WTC11 (cell line): Measurements from ENCODE around the gene LIMA1. TPM values are rescaled to one million over a fixed set of nuclear protein-coding genes. Genes with fewer than 3 reads are reported as not detected.

Source experiments
- ATAC-seq: fragments of 200-7000 bp; cut with Tn5 transposase; 2 replicates; pipeline ENCODE4 v1.10.0; 2021; ENCODE audit warnings: mild to moderate bottlenecking, moderate library complexity
- CTCF ChIA-PET: fragments of 300-600 bp; sonication (Branson Sonifier 250); formaldehyde crosslinking; loops from one replicate; lab custom pipeline; 2021; ENCODE audit warnings: antibody characterized with exemption; lab: Charles Lee
- POLR2A ChIA-PET: fragments of 350-600 bp; sonication (Branson Sonifier 250); formaldehyde crosslinking; loops from one replicate; lab custom pipeline; 2021; ENCODE audit warnings: antibody characterized with exemption; lab: Charles Lee
- DNase-seq: peaks from one replicate; pipeline ENCODE4 v3.0.0; 2021; ENCODE audit warnings: low spot score
- H3K27ac Mint-ChIP-seq: 2 replicates; pipeline ENCODE4 v1.8.0; 2021; ENCODE audit warnings: mixed read lengths
- H3K27me3 Mint-ChIP-seq: 2 replicates; pipeline ENCODE4 v1.8.0; 2021; ENCODE audit warnings: low read depth, mild to moderate bottlenecking, moderate library complexity, mixed read lengths
- H3K36me3 Mint-ChIP-seq: 2 replicates; pipeline ENCODE4 v1.8.0; 2021; ENCODE audit warnings: mixed read lengths
- H3K4me1 Mint-ChIP-seq: 2 replicates; pipeline ENCODE4 v1.8.0; 2022; ENCODE audit warnings: mixed read lengths
- H3K4me3 Mint-ChIP-seq: 2 replicates; pipeline ENCODE4 v1.8.0; 2021; ENCODE audit warnings: mild to moderate bottlenecking, moderate library complexity, mixed read lengths
- H3K9me3 Mint-ChIP-seq: 2 replicates; pipeline ENCODE4 v1.8.0; 2021; ENCODE audit warnings: mixed read lengths
- ATF1 ChIP-seq: sonication (generic); formaldehyde crosslinking; IDR thresholded peaks from 2 replicates; pipeline ENCODE4 v1.8.1; 2023; ENCODE audit warnings: mild to moderate bottlenecking, moderate library complexity, missing genetic modification reagents
- CREM ChIP-seq: sonication (generic); formaldehyde crosslinking; IDR thresholded peaks from 2 replicates; pipeline ENCODE4 v1.8.1; 2022; ENCODE audit warnings: mild to moderate bottlenecking, missing genetic modification reagents, moderate library complexity
- FOXJ3 ChIP-seq: sonication (generic); formaldehyde crosslinking; IDR thresholded peaks from 2 replicates; pipeline ENCODE4 v1.9.0; 2021; ENCODE audit warnings: missing genetic modification reagents, mild to moderate bottlenecking, borderline replicate concordance
- FOXK1 ChIP-seq: sonication (generic); formaldehyde crosslinking; IDR thresholded peaks from 2 replicates; pipeline ENCODE4 v1.8.0; 2022; ENCODE audit warnings: mild to moderate bottlenecking, moderate library complexity, missing genetic modification reagents
- FOXP1 ChIP-seq: sonication (generic); formaldehyde crosslinking; IDR thresholded peaks from 2 replicates; pipeline ENCODE4 v1.8.0; 2022; ENCODE audit warnings: missing genetic modification reagents, mild to moderate bottlenecking, moderate library complexity, borderline replicate concordance
- GTF2I ChIP-seq: fragments of 250-450 bp; sonication (Bioruptor Pico); conservative IDR thresholded peaks from 2 replicates; pipeline ENCODE4 v1.4.0; 2021; ENCODE audit warnings: mild to moderate bottlenecking
- HMGA2 ChIP-seq: fragments of 250-450 bp; sonication (Bioruptor Pico); IDR thresholded peaks from 2 replicates; pipeline ENCODE4 v1.4.0; 2021; ENCODE audit warnings: mild to moderate bottlenecking, moderate library complexity
- NFATC4 ChIP-seq: fragments of 250-450 bp; sonication (Bioruptor Pico); IDR thresholded peaks from 2 replicates; pipeline ENCODE4 v1.9.0; 2021; ENCODE audit warnings: mild to moderate bottlenecking
- NR1H2 ChIP-seq: sonication (generic); formaldehyde crosslinking; IDR thresholded peaks from 2 replicates; pipeline ENCODE4 v1.9.0; 2021; ENCODE audit warnings: mild to moderate bottlenecking, moderate library complexity, missing genetic modification reagents
- ZBTB21 ChIP-seq: sonication (generic); formaldehyde crosslinking; IDR thresholded peaks from 2 replicates; pipeline ENCODE4 v1.8.1; 2023; ENCODE audit warnings: mild to moderate bottlenecking, missing genetic modification reagents, borderline replicate concordance
- ZNF138 ChIP-seq: sonication (generic); formaldehyde crosslinking; conservative IDR thresholded peaks from 2 replicates; pipeline ENCODE4 v1.8.1; 2022; ENCODE audit warnings: mild to moderate bottlenecking, moderate library complexity, missing genetic modification reagents
- ZNF219 ChIP-seq: sonication (generic); formaldehyde crosslinking; IDR thresholded peaks from 2 replicates; pipeline ENCODE4 v1.8.0; 2023; ENCODE audit warnings: missing genetic modification reagents, mild to moderate bottlenecking, borderline replicate concordance
- ZNF263 ChIP-seq: sonication (generic); formaldehyde crosslinking; IDR thresholded peaks from 2 replicates; pipeline ENCODE4 v1.8.1; 2022; ENCODE audit warnings: low read depth, mild to moderate bottlenecking, moderate library complexity, missing genetic modification reagents
- ZNF317 ChIP-seq: sonication (generic); formaldehyde crosslinking; IDR thresholded peaks from 2 replicates; pipeline ENCODE4 v1.8.1; 2023; ENCODE audit warnings: low read depth, mild to moderate bottlenecking, moderate library complexity, missing genetic modification reagents, borderline replicate concordance
- ZNF396 ChIP-seq: fragments of 250-450 bp; sonication (Bioruptor Pico); IDR thresholded peaks from 2 replicates; pipeline ENCODE4 v1.8.0; 2021; ENCODE audit warnings: mild to moderate bottlenecking, moderate library complexity, borderline replicate concordance
- ZNF423 ChIP-seq: fragments of 250-450 bp; sonication (Bioruptor Pico); IDR thresholded peaks from 2 replicates; pipeline ENCODE4 v2.1.2; 2022; ENCODE audit warnings: mild to moderate bottlenecking, moderate library complexity
- total RNA-seq: library from RNA; stranded (reverse); gene quantifications from 3 replicates; pipeline ENCODE4 v1.2.3, GENCODE V29; 2021
- TF ChIP-seq, protein P1 (sequence below): sonication (generic); formaldehyde crosslinking; IDR thresholded peaks from 2 replicates; pipeline ENCODE4 v1.8.1; 2023; ENCODE audit warnings: mild to moderate bottlenecking, missing genetic modification reagents
- TF ChIP-seq, protein P2 (sequence below): sonication (generic); formaldehyde crosslinking; IDR thresholded peaks from 2 replicates; pipeline ENCODE4 v1.8.0; 2022; ENCODE audit warnings: mild to moderate bottlenecking, missing genetic modification reagents
- TF ChIP-seq, protein P3 (sequence below): fragments of 250-450 bp; sonication (Bioruptor Pico); IDR thresholded peaks from 2 replicates; pipeline ENCODE4 v1.9.0; 2021; ENCODE audit warnings: mild to moderate bottlenecking
- TF ChIP-seq, protein P4 (sequence below): fragments of 250-450 bp; sonication (Bioruptor Pico); IDR thresholded peaks from 2 replicates; pipeline ENCODE4 v1.9.0; 2021; ENCODE audit warnings: moderate library complexity, mild to moderate bottlenecking, inconsistent platforms, borderline replicate concordance
- TF ChIP-seq, protein P5 (sequence below): sonication (generic); formaldehyde crosslinking; IDR thresholded peaks from 2 replicates; pipeline ENCODE4 v1.8.1; 2023; ENCODE audit warnings: mild to moderate bottlenecking, missing genetic modification reagents, moderate library complexity

The LIMA1 gene
- total RNA-seq, 1 experiment from 2014 or later = 41.2 TPM

DNA sequence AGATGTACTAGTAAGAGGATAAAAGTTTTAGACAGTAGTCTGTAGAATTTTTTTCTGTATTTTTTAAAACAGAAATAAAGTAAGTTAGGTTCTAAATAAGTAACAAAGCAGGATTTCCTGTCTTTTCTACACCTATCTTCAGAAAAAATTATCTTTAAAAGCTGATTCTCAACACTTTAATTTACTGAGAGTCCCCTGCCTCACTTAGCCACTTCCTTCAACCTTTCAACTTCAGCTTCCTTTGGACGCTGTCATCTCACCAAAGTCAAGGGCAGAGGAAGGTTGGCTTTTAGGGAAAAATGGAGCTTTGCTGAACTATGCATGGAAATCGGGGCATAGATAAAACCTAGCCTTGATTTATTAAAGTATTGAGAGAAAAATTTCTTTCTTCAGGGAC, 71.3 kb downstream of the LIMA1 start:
- Mint-ChIP-seq H3K9me3 (no peaks in the 10 kb centered on the region), H3K4me1 (peaks cover 8% of the 10 kb centered on the region), H3K4me3 (no peak overlapping the region), H3K36me3 (no peaks in the 10 kb centered on the region; the same call in 1 of the 2 replicates), H3K27ac (peak overlapping the region; percentile 80; the same call in 1 of the 2 replicates), H3K27me3 (no peaks in the 10 kb centered on the region)
- ChIA-PET POLR2A (interaction anchor here (0.9 kb wide), 1 partner anchor 10 kb away, joined by 3 read pairs; no protein-coding TSS in a partner anchor), CTCF (interaction anchor here (0.6 to 1.3 kb wide), 3 partner anchors 100 to 173 kb away, joined by 3 to 4 read pairs (median 3); partner anchors contain the start of gene COX14)
- no peak for TF ChIP-seq GTF2I (CRISPR knock-in tag)
- no peak for TF ChIP-seq ZNF219 (CRISPR knock-in tag)
- TF ChIP-seq NR1H2 (CRISPR knock-in tag) = no peak
- TF ChIP-seq, protein P1, sequence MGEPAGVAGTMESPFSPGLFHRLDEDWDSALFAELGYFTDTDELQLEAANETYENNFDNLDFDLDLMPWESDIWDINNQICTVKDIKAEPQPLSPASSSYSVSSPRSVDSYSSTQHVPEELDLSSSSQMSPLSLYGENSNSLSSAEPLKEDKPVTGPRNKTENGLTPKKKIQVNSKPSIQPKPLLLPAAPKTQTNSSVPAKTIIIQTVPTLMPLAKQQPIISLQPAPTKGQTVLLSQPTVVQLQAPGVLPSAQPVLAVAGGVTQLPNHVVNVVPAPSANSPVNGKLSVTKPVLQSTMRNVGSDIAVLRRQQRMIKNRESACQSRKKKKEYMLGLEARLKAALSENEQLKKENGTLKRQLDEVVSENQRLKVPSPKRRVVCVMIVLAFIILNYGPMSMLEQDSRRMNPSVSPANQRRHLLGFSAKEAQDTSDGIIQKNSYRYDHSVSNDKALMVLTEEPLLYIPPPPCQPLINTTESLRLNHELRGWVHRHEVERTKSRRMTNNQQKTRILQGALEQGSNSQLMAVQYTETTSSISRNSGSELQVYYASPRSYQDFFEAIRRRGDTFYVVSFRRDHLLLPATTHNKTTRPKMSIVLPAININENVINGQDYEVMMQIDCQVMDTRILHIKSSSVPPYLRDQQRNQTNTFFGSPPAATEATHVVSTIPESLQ (CRISPR knock-in tag) = no peak
- TF ChIP-seq, protein P2, sequence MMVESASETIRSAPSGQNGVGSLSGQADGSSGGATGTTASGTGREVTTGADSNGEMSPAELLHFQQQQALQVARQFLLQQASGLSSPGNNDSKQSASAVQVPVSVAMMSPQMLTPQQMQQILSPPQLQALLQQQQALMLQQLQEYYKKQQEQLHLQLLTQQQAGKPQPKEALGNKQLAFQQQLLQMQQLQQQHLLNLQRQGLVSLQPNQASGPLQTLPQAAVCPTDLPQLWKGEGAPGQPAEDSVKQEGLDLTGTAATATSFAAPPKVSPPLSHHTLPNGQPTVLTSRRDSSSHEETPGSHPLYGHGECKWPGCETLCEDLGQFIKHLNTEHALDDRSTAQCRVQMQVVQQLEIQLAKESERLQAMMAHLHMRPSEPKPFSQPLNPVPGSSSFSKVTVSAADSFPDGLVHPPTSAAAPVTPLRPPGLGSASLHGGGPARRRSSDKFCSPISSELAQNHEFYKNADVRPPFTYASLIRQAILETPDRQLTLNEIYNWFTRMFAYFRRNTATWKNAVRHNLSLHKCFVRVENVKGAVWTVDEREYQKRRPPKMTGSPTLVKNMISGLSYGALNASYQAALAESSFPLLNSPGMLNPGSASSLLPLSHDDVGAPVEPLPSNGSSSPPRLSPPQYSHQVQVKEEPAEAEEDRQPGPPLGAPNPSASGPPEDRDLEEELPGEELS (CRISPR knock-in tag) = no peak
- no peak for TF ChIP-seq FOXJ3 (CRISPR knock-in tag)
- TF ChIP-seq, protein P3, sequence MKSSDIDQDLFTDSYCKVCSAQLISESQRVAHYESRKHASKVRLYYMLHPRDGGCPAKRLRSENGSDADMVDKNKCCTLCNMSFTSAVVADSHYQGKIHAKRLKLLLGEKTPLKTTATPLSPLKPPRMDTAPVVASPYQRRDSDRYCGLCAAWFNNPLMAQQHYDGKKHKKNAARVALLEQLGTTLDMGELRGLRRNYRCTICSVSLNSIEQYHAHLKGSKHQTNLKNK (CRISPR knock-in tag) = no peak
- no peak for TF ChIP-seq HMGA2 (CRISPR knock-in tag)
- TF ChIP-seq, protein P4, sequence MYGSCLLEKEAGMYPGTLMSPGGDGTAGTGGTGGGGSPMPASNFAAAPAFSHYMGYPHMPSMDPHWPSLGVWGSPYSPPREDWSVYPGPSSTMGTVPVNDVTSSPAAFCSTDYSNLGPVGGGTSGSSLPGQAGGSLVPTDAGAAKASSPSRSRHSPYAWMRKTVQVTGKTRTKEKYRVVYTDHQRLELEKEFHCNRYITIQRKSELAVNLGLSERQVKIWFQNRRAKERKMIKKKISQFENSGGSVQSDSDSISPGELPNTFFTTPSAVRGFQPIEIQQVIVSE (CRISPR knock-in tag) = no peak
- TF ChIP-seq ZNF317 = no peak
- no peak for TF ChIP-seq FOXK1
- no peak for ATAC-seq
- no peak for DNase-seq

DNA sequence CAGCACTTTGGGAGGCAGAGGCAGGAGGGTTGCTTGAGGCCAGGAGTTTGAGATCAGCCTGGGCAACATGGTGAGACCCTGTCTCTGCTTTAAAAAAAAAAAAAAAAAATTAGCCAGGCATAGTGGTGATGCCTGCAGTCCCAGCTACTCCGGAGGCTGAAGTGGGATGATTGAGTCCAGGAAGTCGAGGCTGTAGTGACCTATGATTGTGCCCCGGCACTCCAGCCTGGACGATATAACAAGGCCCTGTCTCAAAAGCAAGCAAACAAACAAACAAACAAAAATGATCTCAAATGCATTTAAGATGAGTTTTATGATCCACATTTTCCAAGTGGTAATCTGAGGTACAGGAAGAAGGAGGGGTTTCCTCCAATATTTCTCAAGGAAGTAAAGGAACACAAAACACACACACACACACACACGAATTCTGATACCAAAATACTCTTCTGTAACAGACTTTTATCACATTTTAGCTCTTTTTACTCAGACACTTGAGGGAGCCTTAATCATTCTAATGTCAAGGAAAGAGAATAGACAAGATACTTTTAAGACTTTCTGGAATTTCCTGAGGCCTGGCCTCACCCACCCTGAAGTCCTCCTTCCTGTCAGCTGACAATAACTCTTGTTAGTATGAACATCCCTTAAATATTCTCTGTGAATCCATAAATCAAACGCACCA, 71.8 kb downstream of the LIMA1 start:
- no peaks in the 10 kb centered on the region for H3K9me3 Mint-ChIP-seq
- peak overlapping the region; percentile 80 for H3K27ac Mint-ChIP-seq
- H3K4me3 Mint-ChIP-seq = no peak overlapping the region
- H3K27me3 Mint-ChIP-seq = no peaks in the 10 kb centered on the region
- no peaks in the 10 kb centered on the region; the same call in 1 of the 2 replicates for H3K36me3 Mint-ChIP-seq
- TF ChIP-seq NR1H2 (CRISPR knock-in tag) (no peak), FOXP1 (CRISPR knock-in tag) (no peak), ZNF138 (CRISPR knock-in tag) (no peak), CREM (CRISPR knock-in tag) (no peak), NFATC4 (CRISPR knock-in tag) (no peak)
- peaks cover 9% of the 10 kb centered on the region for H3K4me1 Mint-ChIP-seq
- ChIA-PET POLR2A (interaction anchor here (0.9 kb wide), 1 partner anchor 11 kb away, joined by 3 read pairs; no protein-coding TSS in a partner anchor), CTCF (interaction anchor here (0.6 to 1.3 kb wide), 4 partner anchors 10 to 174 kb away, joined by 3 to 4 read pairs (median 3); partner anchors contain the start of gene COX14)
- ATAC-seq (no peak), DNase-seq (no peak)

DNA sequence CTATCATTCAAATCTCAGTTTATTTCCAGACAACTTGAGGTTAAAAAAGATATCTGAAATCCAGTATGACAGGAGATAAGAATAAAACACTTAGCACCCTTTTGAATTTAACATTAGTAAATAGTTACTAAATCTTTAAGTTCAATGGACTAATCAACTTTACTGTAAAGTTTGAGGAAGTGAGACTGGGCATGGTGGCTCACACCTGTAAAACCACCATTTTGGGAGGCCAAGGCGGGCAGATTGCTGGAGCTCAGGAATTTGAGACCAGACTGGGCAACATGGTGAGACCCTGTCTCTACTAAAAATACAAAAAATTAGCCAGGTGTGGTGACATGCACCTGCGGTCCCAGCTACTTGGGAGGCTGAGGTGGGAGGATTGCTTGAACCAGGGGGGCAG, 75.9 kb downstream of the LIMA1 start:
- ChIA-PET CTCF (no interaction called here), POLR2A (no interaction called here)
- Mint-ChIP-seq H3K4me1 (peaks cover 25% of the 10 kb centered on the region), H3K27ac (no peak overlapping the region), H3K36me3 (peaks cover 16% of the 10 kb centered on the region), H3K27me3 (no peaks in the 10 kb centered on the region), H3K9me3 (no peaks in the 10 kb centered on the region), H3K4me3 (no peak overlapping the region)
- no peak for DNase-seq
- no peak for ATAC-seq
- TF ChIP-seq ZNF423 (CRISPR knock-in tag) (no peak), ZNF263 (CRISPR knock-in tag) (no peak), ZNF396 (CRISPR knock-in tag) (no peak), ZBTB21 (CRISPR knock-in tag) (no peak), CREM (CRISPR knock-in tag) (no peak), ATF1 (CRISPR knock-in tag) (no peak)
- TF ChIP-seq, protein P1 (CRISPR knock-in tag) = no peak
- TF ChIP-seq, protein P5, sequence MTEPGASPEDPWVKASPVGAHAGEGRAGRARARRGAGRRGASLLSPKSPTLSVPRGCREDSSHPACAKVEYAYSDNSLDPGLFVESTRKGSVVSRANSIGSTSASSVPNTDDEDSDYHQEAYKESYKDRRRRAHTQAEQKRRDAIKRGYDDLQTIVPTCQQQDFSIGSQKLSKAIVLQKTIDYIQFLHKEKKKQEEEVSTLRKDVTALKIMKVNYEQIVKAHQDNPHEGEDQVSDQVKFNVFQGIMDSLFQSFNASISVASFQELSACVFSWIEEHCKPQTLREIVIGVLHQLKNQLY (CRISPR knock-in tag) = no peak
- TF ChIP-seq, protein P4 (CRISPR knock-in tag) = no peak
